Neural crest cell (in vitro differentiated cells): ENCODE data around the gene IPPK. TPM values are rescaled to one million over a fixed set of nuclear protein-coding genes. Genes with fewer than 3 reads are reported as not detected.
A peak's percentile ranks its signal among the peaks of the same experiment; 100 is the strongest.

Source experiments
- DNase-seq: peaks from one replicate; pipeline ENCODE4 v3.0.0; 2021; ENCODE audit warnings: low read depth, mixed read lengths, low spot score
- H3K27ac Mint-ChIP-seq: one replicate; pipeline ENCODE4 v1.8.0; 2021; ENCODE audit warnings: mild to moderate bottlenecking, mixed read lengths; ENCODE audit not compliant: unreplicated experiment
- H3K27me3 Mint-ChIP-seq: 2 replicates; pipeline ENCODE4 v1.8.0; 2021; ENCODE audit warnings: low read depth, mild to moderate bottlenecking, mixed read lengths
- H3K36me3 Mint-ChIP-seq: 2 replicates; pipeline ENCODE4 v1.8.0; 2021; ENCODE audit warnings: low read depth, mild to moderate bottlenecking, mixed read lengths
- H3K4me1 Mint-ChIP-seq: 2 replicates; pipeline ENCODE4 v1.8.0; 2021; ENCODE audit warnings: mixed read lengths
- H3K4me3 Mint-ChIP-seq: one replicate; pipeline ENCODE4 v1.8.0; 2021; ENCODE audit warnings: mild to moderate bottlenecking, mixed read lengths
- H3K9me3 Mint-ChIP-seq: 2 replicates; pipeline ENCODE4 v1.8.0; 2021; ENCODE audit warnings: mixed read lengths
- total RNA-seq: library from RNA; stranded (reverse); gene quantifications from 2 replicates; pipeline ENCODE4 v1.2.1, GENCODE V29; 2021
- TF ChIP-seq, protein P1 (sequence below): fragments of 200-600 bp; sonication (generic); conservative IDR thresholded peaks from 2 replicates; pipeline ENCODE4 v1.5.0; 2021; ENCODE audit warnings: antibody characterized with exemption, mild to moderate bottlenecking

The IPPK gene
- total RNA-seq, 1 donor from 2014 or later: 13.1 TPM

GRCh38 chr9:92669527-92669889 lies 423 bp downstream of the IPPK start:
- DNase-seq: no peak
- TF ChIP-seq, protein P1, sequence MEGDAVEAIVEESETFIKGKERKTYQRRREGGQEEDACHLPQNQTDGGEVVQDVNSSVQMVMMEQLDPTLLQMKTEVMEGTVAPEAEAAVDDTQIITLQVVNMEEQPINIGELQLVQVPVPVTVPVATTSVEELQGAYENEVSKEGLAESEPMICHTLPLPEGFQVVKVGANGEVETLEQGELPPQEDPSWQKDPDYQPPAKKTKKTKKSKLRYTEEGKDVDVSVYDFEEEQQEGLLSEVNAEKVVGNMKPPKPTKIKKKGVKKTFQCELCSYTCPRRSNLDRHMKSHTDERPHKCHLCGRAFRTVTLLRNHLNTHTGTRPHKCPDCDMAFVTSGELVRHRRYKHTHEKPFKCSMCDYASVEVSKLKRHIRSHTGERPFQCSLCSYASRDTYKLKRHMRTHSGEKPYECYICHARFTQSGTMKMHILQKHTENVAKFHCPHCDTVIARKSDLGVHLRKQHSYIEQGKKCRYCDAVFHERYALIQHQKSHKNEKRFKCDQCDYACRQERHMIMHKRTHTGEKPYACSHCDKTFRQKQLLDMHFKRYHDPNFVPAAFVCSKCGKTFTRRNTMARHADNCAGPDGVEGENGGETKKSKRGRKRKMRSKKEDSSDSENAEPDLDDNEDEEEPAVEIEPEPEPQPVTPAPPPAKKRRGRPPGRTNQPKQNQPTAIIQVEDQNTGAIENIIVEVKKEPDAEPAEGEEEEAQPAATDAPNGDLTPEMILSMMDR: no peak
- no peaks in the 10 kb centered on the region for H3K9me3 Mint-ChIP-seq
- no peaks in the 10 kb centered on the region for H3K36me3 Mint-ChIP-seq
- peaks cover 34% of the 10 kb centered on the region for H3K4me1 Mint-ChIP-seq
- no peak overlapping the region for H3K27ac Mint-ChIP-seq
- peak overlapping the region; percentile 87 for H3K4me3 Mint-ChIP-seq
- H3K27me3 Mint-ChIP-seq: no peaks in the 10 kb centered on the region

DNA sequence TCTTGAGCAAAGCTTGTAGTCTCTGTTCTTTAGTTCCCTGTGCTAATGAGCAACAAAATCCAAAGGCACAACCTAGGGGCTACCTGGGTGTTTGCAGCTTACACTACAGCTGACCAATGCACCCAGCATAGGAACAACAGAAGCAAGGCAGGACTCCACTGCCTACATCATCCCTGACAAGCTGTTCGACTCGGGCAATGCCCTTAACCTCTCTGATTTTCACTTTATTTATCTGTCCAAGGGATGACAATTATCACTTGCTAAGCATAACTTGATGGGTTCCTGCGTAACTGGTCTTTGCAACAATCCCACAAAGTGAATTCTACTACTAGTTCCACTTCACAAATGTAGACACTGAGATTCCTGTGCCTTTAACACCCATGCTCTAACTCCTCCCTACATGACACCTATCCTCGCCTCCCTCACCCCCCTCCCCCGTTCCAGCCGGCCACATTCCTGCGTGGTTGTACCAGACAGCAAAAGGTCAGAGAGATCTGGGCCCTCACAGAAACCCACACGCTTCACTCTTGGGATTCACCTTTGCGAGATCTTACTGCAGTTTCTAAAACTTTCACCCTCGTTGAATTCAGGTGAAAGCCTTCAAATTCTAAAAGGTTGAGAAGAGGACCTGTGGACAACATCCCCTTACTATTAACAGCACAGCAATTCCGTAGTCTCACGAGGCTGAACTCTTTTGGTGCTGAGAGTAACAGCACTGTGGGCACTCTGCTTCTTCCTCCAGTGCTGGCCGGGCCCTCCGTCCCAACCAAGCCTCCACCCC lies 995 bp downstream of the IPPK start:
- H3K27ac Mint-ChIP-seq: no peak overlapping the region
- TF ChIP-seq, protein P1: no peak
- no peaks in the 10 kb centered on the region for H3K36me3 Mint-ChIP-seq
- no peak for DNase-seq
- peaks cover 34% of the 10 kb centered on the region for H3K4me1 Mint-ChIP-seq
- no peaks in the 10 kb centered on the region for H3K27me3 Mint-ChIP-seq
- peak overlapping the region; percentile 87 for H3K4me3 Mint-ChIP-seq
- H3K9me3 Mint-ChIP-seq: no peaks in the 10 kb centered on the region

- Mint-ChIP-seq H3K27me3 (no peaks in the 10 kb centered on the region), H3K4me3 (peak overlapping the region; percentile 27), H3K27ac (peak overlapping the region; percentile 14), H3K36me3 (no peaks in the 10 kb centered on the region), H3K4me1 (peaks cover 39% of the 10 kb centered on the region), H3K9me3 (no peaks in the 10 kb centered on the region)
- DNase-seq: no peak
- TF ChIP-seq, protein P1: no peak
Measured at GRCh38 chr9:92666912-92667532, 2.9 kb downstream of the IPPK start.

DNA sequence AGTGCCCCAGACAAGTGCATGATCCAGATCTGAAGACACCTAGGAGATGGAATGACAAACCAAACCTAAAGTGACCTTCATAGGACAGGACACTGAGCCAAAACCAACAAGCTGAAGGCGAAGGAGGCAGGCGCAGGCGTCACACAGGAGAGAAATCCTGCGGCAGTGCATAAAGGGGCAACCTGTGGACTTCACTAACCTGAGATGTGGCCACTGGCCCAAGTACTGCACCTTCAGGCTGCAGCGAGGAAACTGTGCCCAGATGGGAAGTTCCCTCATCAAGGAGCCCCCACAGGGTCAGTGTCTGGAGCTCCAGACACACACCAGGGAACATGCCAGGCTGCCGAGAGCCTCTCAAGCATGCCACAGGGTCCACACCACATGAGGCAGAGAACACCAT lies 3.7 kb downstream of the IPPK start:
- no peaks in the 10 kb centered on the region for H3K27me3 Mint-ChIP-seq
- peaks cover 44% of the 10 kb centered on the region for H3K4me1 Mint-ChIP-seq
- peak overlapping the region; percentile 73 for H3K4me3 Mint-ChIP-seq
- no peaks in the 10 kb centered on the region for H3K9me3 Mint-ChIP-seq
- no peaks in the 10 kb centered on the region for H3K36me3 Mint-ChIP-seq
- no peak overlapping the region for H3K27ac Mint-ChIP-seq
- TF ChIP-seq, protein P1: no peak
- no peak for DNase-seq

GRCh38 chr9:92665836-92666235 lies 4.1 kb downstream of the IPPK start:
- no peak overlapping the region for H3K27ac Mint-ChIP-seq
- peaks cover 46% of the 10 kb centered on the region for H3K4me1 Mint-ChIP-seq
- H3K9me3 Mint-ChIP-seq: no peaks in the 10 kb centered on the region
- peak overlapping the region; percentile 73 for H3K4me3 Mint-ChIP-seq
- TF ChIP-seq, protein P1: no peak
- no peak for DNase-seq
- no peaks in the 10 kb centered on the region for H3K36me3 Mint-ChIP-seq
- no peaks in the 10 kb centered on the region for H3K27me3 Mint-ChIP-seq
